Neural cell (in vitro differentiated cells): ENCODE results near the gene KCNH6.

Experiments used
- EZH2 ChIP-seq: fragments of 200-600, 300-800 bp; shearing (Covaris generic), sonication (generic); IDR thresholded peaks from 2 replicates; pipeline ENCODE4 v1.6.1; 2014; ENCODE audit warnings: antibody characterized with exemption, low read length, borderline replicate concordance, mild to moderate bottlenecking; ENCODE audit not compliant: insufficient read depth, poor library complexity, severe bottlenecking
- MXI1 ChIP-seq: fragments of 450-650 bp; conservative IDR thresholded peaks from 2 replicates; pipeline ENCODE4 v1.6.1; 2014; ENCODE audit warnings: antibody characterized with exemption, mild to moderate bottlenecking; ENCODE audit not compliant: poor library complexity, severe bottlenecking
- POLR2AphosphoS5 ChIP-seq: IDR thresholded peaks from 2 replicates; pipeline ENCODE4 v1.6.1; 2012
- TAF1 ChIP-seq: IDR thresholded peaks from 2 replicates; pipeline ENCODE4 v1.6.1; 2012; ENCODE audit warnings: low read depth

DNA sequence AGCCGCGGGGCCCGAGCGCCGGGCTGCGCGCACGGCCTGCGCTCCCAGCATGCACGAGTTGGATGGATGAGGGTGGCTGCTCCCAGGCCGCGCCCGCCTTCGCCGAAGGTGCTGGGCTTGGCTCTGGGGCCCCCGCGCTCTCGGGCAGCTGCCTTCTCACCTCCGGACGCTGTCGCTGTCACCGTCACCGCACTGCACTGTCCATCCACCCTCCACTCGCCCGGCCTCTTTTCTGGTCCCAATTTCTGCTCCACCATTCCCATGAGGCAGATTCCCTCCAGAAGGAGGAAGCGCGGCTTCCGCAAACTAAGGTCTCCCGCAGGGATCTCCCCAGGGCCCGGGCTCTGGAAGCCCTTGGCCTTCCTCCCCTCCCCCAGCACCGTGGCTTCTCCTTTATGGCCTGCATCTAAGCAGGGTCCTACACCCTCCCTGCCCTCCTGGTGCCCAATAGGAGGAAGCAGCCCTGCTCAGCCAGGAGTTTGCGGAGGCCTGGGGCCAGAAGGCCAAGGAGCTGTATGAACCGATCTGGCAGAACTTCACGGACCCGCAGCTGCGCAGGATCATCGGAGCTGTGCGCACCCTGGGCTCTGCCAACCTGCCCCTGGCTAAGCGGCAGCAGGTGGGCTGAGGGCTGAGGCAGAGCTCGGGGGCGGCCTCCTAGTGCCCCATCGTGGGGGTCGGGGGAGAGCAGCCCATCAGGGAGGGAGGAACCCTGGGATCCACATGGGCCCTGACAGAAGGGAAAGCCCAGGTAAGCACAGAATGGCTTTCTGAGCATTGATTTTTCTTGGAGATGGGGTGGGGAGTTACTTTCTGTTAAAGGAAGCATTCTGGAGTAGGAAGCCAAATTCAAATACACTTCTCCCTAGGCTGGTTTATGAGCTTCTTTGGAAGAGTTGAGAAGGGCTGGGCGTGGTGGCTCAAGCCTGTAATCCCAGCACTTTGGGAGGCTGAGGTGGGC lies 45.4 kb upstream of the KCNH6 start:
- TF ChIP-seq MXI1 (peak; percentile 49), EZH2 (no peak), POLR2AphosphoS5 (no peak), TAF1 (no peak)
